Measurements from ENCODE around the gene CNPY1. TPM values are rescaled to one million over a fixed set of nuclear protein-coding genes. Genes with fewer than 3 reads are reported as not detected.

The CNPY1 gene
- total and polyA plus RNA-seq, 2 donors (not counting 1 experiment from before 2014, with no cell fraction given), result not detected

DNA sequence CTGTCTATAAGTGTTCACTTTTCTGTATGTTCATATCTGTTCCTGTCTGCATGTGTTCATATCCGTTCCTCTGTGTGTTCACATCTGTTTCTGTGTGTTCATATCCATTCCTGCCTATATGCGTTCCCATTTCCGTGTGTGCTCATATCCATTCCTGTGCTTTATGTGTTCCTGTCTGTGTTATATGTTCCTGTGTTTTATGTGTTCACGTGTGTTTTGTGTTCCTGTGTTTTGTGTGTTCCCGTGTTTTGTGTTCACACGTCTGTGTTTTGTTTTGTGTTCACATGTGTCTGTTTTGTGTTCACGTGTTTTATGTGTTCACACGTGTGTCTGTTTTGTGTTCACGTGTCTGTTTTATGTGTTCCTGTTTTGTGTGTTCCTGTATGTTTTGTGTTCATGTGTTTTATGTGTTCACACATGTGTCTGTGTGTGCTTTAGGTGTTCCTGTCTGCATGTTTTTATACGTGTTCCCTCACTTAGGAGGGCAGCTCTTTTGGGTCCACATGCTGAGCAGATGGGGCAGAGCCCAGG lies 42.2 kb upstream of the CNPY1 start:
- Mint-ChIP-seq H3K4me3 (no peak overlapping the region), H3K4me1 (no peaks in the 10 kb centered on the region), H3K9me3 (ENCODE audit: insufficient read depth) (no peaks in the 10 kb centered on the region), H3K27ac (no peak overlapping the region), H3K27me3 (peaks cover 45% of the 10 kb centered on the region)
- no peak overlapping the region for H3K4me2 ChIP-seq (replicated peaks; ENCODE audit: low read depth, low read length, poor library complexity, severe bottlenecking)
- H2AFZ ChIP-seq (ENCODE audit: insufficient read depth, low read depth, low read length, poor library complexity, severe bottlenecking), result no peak overlapping the region
- H3K27ac ChIP-seq (ENCODE audit: low read length in 2 of 2), result no peak overlapping the region
- no peak for ATAC-seq (ENCODE audit: low read depth)
- no peaks in the 10 kb centered on the region for H3K36me3 ChIP-seq (replicated peaks in 1 of 2; ENCODE audit: control extremely low read depth in 1 of 2, control insufficient read depth in 1 of 2, extremely low read depth in 1 of 2, insufficient read depth in 2 of 2, low read length in 1 of 2)
- peaks cover 0 to 32% (median 0%) of the 10 kb centered on the region in 4 experiments for H3K27me3 ChIP-seq (replicated peaks in 1 of 4; ENCODE audit: control extremely low read depth in 1 of 4, control insufficient read depth in 3 of 4, insufficient read depth in 4 of 4, low read length in 3 of 4)
- intact Hi-C loops (cut with micrococcal nuclease), result no loop called here
- peaks cover 0 to 3% of the 10 kb centered on the region in 2 donors for H3K4me1 ChIP-seq (ENCODE audit: control insufficient read depth in 2 of 2, insufficient read depth in 2 of 2, low read length in 2 of 2)
- WGBS (ENCODE audit: insufficient coverage), result 96% methylated on average over 10 of the region's 10 CpGs
- H3K79me2 ChIP-seq (ENCODE audit: control insufficient read depth, insufficient read depth, low read length), result no peaks in the 10 kb centered on the region
- H3K4me3 ChIP-seq (ENCODE audit: control extremely low read depth in 1 of 5, extremely low read depth in 1 of 5, insufficient read depth in 1 of 5, low read depth in 2 of 5, low read length in 4 of 5), result no peak overlapping the region
- TF ChIP-seq, protein P1, sequence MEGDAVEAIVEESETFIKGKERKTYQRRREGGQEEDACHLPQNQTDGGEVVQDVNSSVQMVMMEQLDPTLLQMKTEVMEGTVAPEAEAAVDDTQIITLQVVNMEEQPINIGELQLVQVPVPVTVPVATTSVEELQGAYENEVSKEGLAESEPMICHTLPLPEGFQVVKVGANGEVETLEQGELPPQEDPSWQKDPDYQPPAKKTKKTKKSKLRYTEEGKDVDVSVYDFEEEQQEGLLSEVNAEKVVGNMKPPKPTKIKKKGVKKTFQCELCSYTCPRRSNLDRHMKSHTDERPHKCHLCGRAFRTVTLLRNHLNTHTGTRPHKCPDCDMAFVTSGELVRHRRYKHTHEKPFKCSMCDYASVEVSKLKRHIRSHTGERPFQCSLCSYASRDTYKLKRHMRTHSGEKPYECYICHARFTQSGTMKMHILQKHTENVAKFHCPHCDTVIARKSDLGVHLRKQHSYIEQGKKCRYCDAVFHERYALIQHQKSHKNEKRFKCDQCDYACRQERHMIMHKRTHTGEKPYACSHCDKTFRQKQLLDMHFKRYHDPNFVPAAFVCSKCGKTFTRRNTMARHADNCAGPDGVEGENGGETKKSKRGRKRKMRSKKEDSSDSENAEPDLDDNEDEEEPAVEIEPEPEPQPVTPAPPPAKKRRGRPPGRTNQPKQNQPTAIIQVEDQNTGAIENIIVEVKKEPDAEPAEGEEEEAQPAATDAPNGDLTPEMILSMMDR (IDR thresholded peaks at IDR 0.05), result no peak
- TF ChIP-seq EZH2 (IDR thresholded peaks at IDR 0.05; ENCODE audit: borderline replicate concordance, insufficient read depth, low read depth, low read length, poor library complexity, severe bottlenecking), result no peak
- CTCF ChIA-PET, result interaction anchor here (1.2 kb wide), 1 partner anchor 10 kb away, joined by 3 read pairs; no protein-coding TSS in a partner anchor
- POLR2A ChIA-PET, result no interaction called here
- no peak for DNase-seq
- no peaks in the 10 kb centered on the region for H3K9me3 ChIP-seq (ENCODE audit: control extremely low read depth in 1 of 3, control insufficient read depth in 2 of 3, insufficient read depth in 1 of 3, low read length in 2 of 3)
- no peak overlapping the region for H3K9ac ChIP-seq (ENCODE audit: low read length)
- H4K20me1 ChIP-seq (ENCODE audit: control insufficient read depth, insufficient read depth, low read length, poor library complexity, severe bottlenecking), result no peaks in the 10 kb centered on the region

DNA sequence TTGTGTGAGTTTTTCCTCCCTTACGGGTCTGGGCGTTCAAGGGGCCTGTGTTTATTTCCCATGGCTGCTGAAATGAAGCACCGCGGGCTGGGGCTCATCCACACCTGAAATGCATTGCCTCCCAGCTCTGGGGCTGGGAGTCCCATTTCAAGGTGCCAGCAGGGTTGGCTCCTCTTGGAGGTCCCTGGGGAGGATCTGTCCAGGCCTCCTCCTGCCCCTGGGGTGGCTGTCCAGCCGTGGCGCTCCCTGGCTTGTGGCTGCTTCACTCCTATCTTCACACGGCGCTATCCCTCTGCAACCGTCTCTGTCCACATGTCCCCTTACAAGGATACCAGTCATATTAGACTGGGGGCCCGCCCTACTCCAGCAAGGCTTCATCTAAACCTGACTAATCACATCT lies 41.1 kb upstream of the CNPY1 start:
- Mint-ChIP-seq H3K4me3 (no peak overlapping the region), H3K4me1 (no peaks in the 10 kb centered on the region), H3K27me3 (peaks cover 50% of the 10 kb centered on the region), H3K9me3 (ENCODE audit: insufficient read depth) (no peaks in the 10 kb centered on the region), H3K27ac (no peak overlapping the region)
- Histone ChIP-seq H2AFZ (ENCODE audit: insufficient read depth, low read depth, low read length, poor library complexity, severe bottlenecking) (no peak overlapping the region), H3K36me3 (replicated peaks in 1 of 2; ENCODE audit: control extremely low read depth in 1 of 2, control insufficient read depth in 1 of 2, extremely low read depth in 1 of 2, insufficient read depth in 2 of 2, low read length in 1 of 2) (no peaks in the 10 kb centered on the region), H3K9me3 (ENCODE audit: control extremely low read depth in 1 of 3, control insufficient read depth in 2 of 3, insufficient read depth in 1 of 3, low read length in 2 of 3) (no peaks in the 10 kb centered on the region), H3K27ac (ENCODE audit: low read length in 2 of 2) (no peak overlapping the region), H3K4me1 (ENCODE audit: control insufficient read depth in 2 of 2, insufficient read depth in 2 of 2, low read length in 2 of 2) (peaks cover 0 to 3% of the 10 kb centered on the region in 2 donors), H3K9ac (ENCODE audit: low read length) (no peak overlapping the region), H3K27me3 (replicated peaks in 1 of 4; ENCODE audit: control extremely low read depth in 1 of 4, control insufficient read depth in 3 of 4, insufficient read depth in 4 of 4, low read length in 3 of 4) (peaks cover 0 to 34% (median 0%) of the 10 kb centered on the region in 4 experiments), H3K4me2 (replicated peaks; ENCODE audit: low read depth, low read length, poor library complexity, severe bottlenecking) (no peak overlapping the region), H3K79me2 (ENCODE audit: control insufficient read depth, insufficient read depth, low read length) (no peaks in the 10 kb centered on the region), H4K20me1 (ENCODE audit: control insufficient read depth, insufficient read depth, low read length, poor library complexity, severe bottlenecking) (no peaks in the 10 kb centered on the region), H3K4me3 (ENCODE audit: control extremely low read depth in 1 of 5, extremely low read depth in 1 of 5, insufficient read depth in 1 of 5, low read depth in 2 of 5, low read length in 4 of 5) (no peak overlapping the region)
- TF ChIP-seq, protein P1 (IDR thresholded peaks at IDR 0.05), result no peak
- no peak for TF ChIP-seq EZH2 (IDR thresholded peaks at IDR 0.05; ENCODE audit: borderline replicate concordance, insufficient read depth, low read depth, low read length, poor library complexity, severe bottlenecking)
- intact Hi-C loops (cut with micrococcal nuclease), result no loop called here
- CTCF ChIA-PET, result interaction anchor here (1.0 to 1.2 kb wide), 2 partner anchors 11 kb away, joined by 3 read pairs; no protein-coding TSS in a partner anchor
- POLR2A ChIA-PET, result no interaction called here
- no peak for ATAC-seq (ENCODE audit: low read depth)
- no peak for DNase-seq
- WGBS (ENCODE audit: insufficient coverage), result 84% methylated on average over 10 of the region's 10 CpGs
